Measurements from ENCODE around the gene TRIM24. TPM values are rescaled to one million over a fixed set of nuclear protein-coding genes. Genes with fewer than 3 reads are reported as not detected.

Gene TRIM24
- total RNA-seq, 2 experiments from 2014 or later: 14.1 to 16.0 TPM

DNA sequence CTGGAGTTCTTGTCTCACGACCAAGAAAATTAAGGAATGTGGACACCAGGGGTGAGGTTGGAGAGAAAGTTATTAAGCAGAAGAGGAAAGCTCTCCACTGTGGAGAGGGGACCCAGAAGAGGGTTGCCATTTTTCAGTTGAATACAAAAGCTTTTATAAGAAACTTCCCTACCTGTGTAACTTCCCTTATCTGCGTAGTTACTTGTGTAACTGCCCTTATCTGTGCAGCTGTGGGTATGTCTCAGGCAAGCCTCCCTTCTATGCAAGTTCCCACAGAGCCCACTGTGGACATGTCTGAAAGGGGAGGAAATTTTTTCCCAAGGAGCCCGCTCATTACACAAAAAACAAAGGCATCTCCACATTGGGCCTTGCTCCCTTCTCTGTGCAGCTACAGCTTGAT, 146.2 kb downstream of the TRIM24 start:
- H3K27me3 Mint-ChIP-seq: no peaks in the 10 kb centered on the region
- Histone ChIP-seq H3K27me3 (ENCODE audit: control insufficient read depth in 1 of 2, insufficient read depth in 2 of 2, low read length in 2 of 2) (no peaks in the 10 kb centered on the region), H3K27ac (ENCODE audit: low read depth in 1 of 2, low read length in 2 of 2) (no peak overlapping the region), H3K36me3 (ENCODE audit: insufficient read depth, low read length) (no peaks in the 10 kb centered on the region), H3K4me3 (ENCODE audit: low read length) (no peak overlapping the region), H3K9me3 (ENCODE audit: control insufficient read depth in 1 of 2, insufficient read depth in 1 of 2, low read length in 2 of 2) (no peaks in the 10 kb centered on the region), H3K4me1 (ENCODE audit: insufficient read depth, low read length) (no peaks in the 10 kb centered on the region)
- H3K9me3 Mint-ChIP-seq: no peaks in the 10 kb centered on the region
- intact Hi-C loops (cut with DNase I, micrococcal nuclease): no loop called here
- CTCF ChIA-PET: interaction anchor here (0.6 to 1.3 kb wide), 2 partner anchors 18 to 106 kb away, joined by 3 read pairs; no protein-coding TSS in a partner anchor
- no peak overlapping the region for H3K27ac Mint-ChIP-seq
- no peak for ATAC-seq (ENCODE audit: poor library complexity)
- no peak for DNase-seq
- POLR2A ChIA-PET: no interaction called here
- no peak overlapping the region for H3K4me3 Mint-ChIP-seq
- no peaks in the 10 kb centered on the region for H3K36me3 Mint-ChIP-seq (ENCODE audit: low read depth)
- H3K4me1 Mint-ChIP-seq (ENCODE audit: low read depth): peaks cover 14% of the 10 kb centered on the region
- TF ChIP-seq, protein P1, sequence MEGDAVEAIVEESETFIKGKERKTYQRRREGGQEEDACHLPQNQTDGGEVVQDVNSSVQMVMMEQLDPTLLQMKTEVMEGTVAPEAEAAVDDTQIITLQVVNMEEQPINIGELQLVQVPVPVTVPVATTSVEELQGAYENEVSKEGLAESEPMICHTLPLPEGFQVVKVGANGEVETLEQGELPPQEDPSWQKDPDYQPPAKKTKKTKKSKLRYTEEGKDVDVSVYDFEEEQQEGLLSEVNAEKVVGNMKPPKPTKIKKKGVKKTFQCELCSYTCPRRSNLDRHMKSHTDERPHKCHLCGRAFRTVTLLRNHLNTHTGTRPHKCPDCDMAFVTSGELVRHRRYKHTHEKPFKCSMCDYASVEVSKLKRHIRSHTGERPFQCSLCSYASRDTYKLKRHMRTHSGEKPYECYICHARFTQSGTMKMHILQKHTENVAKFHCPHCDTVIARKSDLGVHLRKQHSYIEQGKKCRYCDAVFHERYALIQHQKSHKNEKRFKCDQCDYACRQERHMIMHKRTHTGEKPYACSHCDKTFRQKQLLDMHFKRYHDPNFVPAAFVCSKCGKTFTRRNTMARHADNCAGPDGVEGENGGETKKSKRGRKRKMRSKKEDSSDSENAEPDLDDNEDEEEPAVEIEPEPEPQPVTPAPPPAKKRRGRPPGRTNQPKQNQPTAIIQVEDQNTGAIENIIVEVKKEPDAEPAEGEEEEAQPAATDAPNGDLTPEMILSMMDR (IDR thresholded peaks at IDR 0.05): no peak

DNA sequence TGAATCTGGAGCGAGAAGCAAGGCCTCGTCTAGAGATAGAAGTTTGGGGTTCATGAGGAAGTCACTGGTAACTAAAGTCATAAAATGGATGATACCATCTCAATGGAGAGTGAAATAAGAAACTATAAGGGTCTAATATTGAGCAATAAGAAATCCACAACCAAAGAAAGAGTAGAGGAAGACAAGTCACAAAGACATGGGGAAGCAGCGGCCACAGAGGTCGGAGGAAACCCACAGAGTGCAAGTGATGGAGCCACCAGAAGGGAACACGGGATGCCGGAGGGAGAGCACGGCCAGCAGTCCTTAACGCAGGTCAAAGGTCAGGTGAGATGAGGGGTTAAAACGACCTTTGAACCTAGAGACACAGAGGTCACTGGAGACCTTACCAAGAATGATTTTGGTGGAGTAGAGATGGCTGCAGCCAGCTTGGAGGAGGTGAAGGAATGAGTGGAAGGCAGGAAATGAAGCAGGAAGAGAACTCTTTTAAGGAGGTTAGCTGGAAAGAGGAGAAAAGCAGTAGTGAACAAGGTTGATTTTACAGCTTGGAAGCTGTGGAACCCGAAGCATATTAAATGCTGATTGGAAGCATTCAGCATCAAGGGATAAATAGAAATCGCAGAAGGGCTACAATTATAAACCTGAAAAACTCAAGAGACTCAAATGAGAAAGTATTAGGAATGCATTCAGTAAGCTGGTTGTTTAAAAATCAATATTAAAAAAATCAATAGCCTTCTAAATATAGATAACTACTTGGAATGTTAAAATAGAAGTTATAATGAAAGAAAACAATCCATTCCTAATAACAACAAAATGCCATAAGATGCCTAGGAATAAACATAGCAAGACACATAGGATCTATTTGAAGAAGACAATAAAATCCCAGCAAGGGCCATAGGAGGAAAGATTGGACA, 147.4 kb downstream of the TRIM24 start:
- Histone ChIP-seq H3K4me3 (ENCODE audit: low read length) (no peak overlapping the region), H3K27me3 (ENCODE audit: control insufficient read depth in 1 of 2, insufficient read depth in 2 of 2, low read length in 2 of 2) (no peaks in the 10 kb centered on the region), H3K27ac (ENCODE audit: low read depth in 1 of 2, low read length in 2 of 2) (no peak overlapping the region), H3K36me3 (ENCODE audit: insufficient read depth, low read length) (no peaks in the 10 kb centered on the region), H3K4me1 (ENCODE audit: insufficient read depth, low read length) (no peaks in the 10 kb centered on the region), H3K9me3 (ENCODE audit: control insufficient read depth in 1 of 2, insufficient read depth in 1 of 2, low read length in 2 of 2) (no peaks in the 10 kb centered on the region)
- no peak overlapping the region for H3K27ac Mint-ChIP-seq
- ChIA-PET POLR2A (no interaction called here), CTCF (interaction anchor here (1.3 kb wide), 1 partner anchor 17 kb away, joined by 3 read pairs; no protein-coding TSS in a partner anchor)
- H3K36me3 Mint-ChIP-seq (ENCODE audit: low read depth): no peaks in the 10 kb centered on the region
- no peaks in the 10 kb centered on the region for H3K27me3 Mint-ChIP-seq
- H3K4me1 Mint-ChIP-seq (ENCODE audit: low read depth): peaks cover 14% of the 10 kb centered on the region
- ATAC-seq (ENCODE audit: poor library complexity): no peak
- intact Hi-C loops (cut with DNase I, micrococcal nuclease): no loop called here
- H3K9me3 Mint-ChIP-seq: no peaks in the 10 kb centered on the region
- DNase-seq: no peak
- H3K4me3 Mint-ChIP-seq: no peak overlapping the region
- TF ChIP-seq, protein P1 (IDR thresholded peaks at IDR 0.05): no peak

DNA sequence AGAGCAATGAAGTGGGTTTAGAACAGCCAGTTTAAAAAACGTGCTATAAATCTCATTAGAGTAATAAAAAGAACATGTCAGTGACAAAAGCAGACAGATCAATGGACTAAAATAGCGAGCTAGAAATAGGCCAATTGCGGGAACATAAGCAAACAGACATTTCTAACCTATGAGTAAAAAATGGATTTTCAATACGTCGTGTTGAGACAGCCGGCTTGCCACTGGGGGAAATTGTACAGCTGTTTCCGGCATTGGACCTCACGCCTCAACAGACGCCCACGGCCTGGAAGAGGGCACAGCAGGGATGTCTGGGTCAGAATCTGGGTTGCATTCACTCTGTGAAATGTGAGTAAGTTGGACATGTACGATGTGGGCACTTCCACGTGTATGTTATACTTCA, 148.2 kb downstream of the TRIM24 start:
- Histone ChIP-seq H3K27ac (ENCODE audit: low read depth in 1 of 2, low read length in 2 of 2) (no peak overlapping the region), H3K4me1 (ENCODE audit: insufficient read depth, low read length) (no peaks in the 10 kb centered on the region), H3K36me3 (ENCODE audit: insufficient read depth, low read length) (no peaks in the 10 kb centered on the region), H3K9me3 (ENCODE audit: control insufficient read depth in 1 of 2, insufficient read depth in 1 of 2, low read length in 2 of 2) (no peaks in the 10 kb centered on the region), H3K27me3 (ENCODE audit: control insufficient read depth in 1 of 2, insufficient read depth in 2 of 2, low read length in 2 of 2) (no peaks in the 10 kb centered on the region), H3K4me3 (ENCODE audit: low read length) (no peak overlapping the region)
- Mint-ChIP-seq H3K36me3 (ENCODE audit: low read depth) (no peaks in the 10 kb centered on the region), H3K27ac (no peak overlapping the region), H3K4me3 (no peak overlapping the region), H3K27me3 (no peaks in the 10 kb centered on the region), H3K4me1 (ENCODE audit: low read depth) (peaks cover 16% of the 10 kb centered on the region), H3K9me3 (no peaks in the 10 kb centered on the region)
- ChIA-PET CTCF (no interaction called here), POLR2A (no interaction called here)
- intact Hi-C loops (cut with DNase I, micrococcal nuclease): no loop called here
- ATAC-seq (ENCODE audit: poor library complexity): no peak
- DNase-seq: no peak
- TF ChIP-seq, protein P1 (IDR thresholded peaks at IDR 0.05): no peak
